Adipose tissue (tissue), 3 donors: ENCODE data around the gene CCDC73. TPM values are rescaled to one million over a fixed set of nuclear protein-coding genes. Genes with fewer than 3 reads are reported as not detected.
"Not testable (repeated sequence)": the region's sequence is repeated elsewhere in the genome, so short reads cannot be mapped to it uniquely, and the experiment has no call there.

Experiments used
- H3K27ac ChIP-seq: one replicate; pipeline ENCODE4 v1.5.1; 2013; ENCODE audit warnings: low read depth, low read length
- WGBS, 3 donors: extraction: QIAGEN DNeasy Blood & Tissue Kit; methylation state at CpG; one replicate each; pipeline ENCODE4 v1.1.7; 2013; 5-methylcytosine and 5-hydroxymethylcytosine counted together
- polyA plus RNA-seq, 3 donors: library from polyadenylated mRNA; stranded (reverse); fragments of 200-250 nt; gene quantifications; one replicate each; pipeline ENCODE4 v1.2.3, GENCODE V29; 2013
- donor health status: healthy with polysubstance abuse.
- donor health status: Bipolar disorder and iron deficiency.
- donor health status: healthy.

The CCDC73 gene
- polyA plus RNA-seq, 3 donors, result 0.11 TPM; not detected in 2

DNA sequence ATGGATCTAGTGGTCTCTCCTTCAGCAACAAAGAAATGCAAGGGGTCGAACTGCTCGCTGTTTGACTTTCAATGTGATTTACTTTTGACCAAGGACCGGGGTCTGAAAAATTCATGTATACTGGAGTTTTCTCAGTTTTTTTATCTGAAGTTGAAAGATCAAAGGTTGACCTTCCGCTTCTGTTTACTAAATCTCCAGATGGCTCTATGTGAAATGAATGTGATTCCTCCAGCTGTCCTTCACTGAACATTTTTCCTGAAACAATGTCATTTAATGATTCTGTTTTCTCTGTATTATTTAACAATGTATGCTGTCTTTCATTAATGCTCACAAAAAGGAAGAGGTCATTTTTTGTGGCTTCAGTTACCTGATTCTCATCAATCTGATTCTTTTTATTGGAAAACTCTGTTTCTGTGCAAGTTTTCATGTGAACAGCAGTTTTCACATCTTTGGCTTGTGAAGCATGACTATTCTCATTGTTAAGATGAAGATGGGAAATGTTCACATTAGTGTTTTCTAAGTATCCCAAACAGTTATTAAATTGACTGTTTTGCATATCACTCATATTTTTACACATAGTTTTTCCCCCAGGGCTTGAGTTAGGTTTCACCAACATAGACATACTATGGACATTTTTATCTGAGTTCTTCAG is 180.8 kb downstream of the CCDC73 start:
- 36 to 86% (median 85%) methylated on average over 4 of the region's 4 CpGs for WGBS, 3 donors
- H3K27ac ChIP-seq, result no peak overlapping the region

DNA sequence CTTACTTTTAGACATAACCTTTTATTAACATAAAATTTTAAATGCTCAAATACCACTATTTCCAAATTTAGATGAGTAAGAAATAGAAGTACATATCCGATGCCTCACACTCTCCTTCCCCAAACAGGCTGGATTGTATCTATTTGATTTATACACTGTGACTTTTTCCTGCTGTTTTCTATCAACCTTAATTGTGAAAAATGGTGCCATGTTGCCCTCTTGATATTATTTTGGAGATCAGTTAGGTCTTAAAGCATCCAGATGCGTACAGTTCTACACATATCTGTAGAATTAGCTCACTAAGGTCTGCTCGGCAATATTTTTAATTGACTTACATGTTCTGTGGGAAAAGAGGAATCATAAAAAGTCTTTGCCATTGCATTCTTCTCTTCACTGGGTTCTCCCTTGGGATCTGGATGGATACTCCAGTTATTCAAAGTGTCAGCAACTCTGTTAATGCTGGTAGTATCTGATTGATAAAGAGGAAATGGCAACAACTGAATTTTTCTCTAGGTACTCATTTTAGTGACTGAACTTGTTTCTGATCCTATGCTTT is 183.6 kb downstream of the CCDC73 start:
- H3K27ac ChIP-seq, result no peak overlapping the region
- 79 to 89% (median 79%) methylated on average over 3 of the region's 3 CpGs for WGBS, 3 donors

DNA sequence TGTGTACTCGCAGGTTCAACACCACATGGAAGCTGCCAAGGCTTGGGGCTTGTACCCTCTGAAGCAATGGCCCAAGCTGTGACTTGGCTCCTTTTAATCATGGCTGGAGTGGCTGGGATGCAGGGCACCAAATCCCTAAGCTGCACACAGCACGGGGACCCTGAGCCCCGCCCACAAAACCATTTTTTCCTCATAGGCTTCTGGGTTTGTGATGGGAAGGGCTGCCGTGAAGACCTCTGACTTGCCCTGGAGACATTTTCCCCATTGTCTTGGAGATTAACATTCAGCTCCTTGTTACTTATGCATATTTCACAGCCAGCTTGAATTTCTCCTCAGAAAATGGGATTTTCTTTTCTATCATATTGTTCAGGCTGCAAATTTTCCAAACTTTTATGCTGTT is 185.6 kb downstream of the CCDC73 start:
- not testable (repeated sequence) for H3K27ac ChIP-seq
- 97% methylated on average over 4 of the region's 4 CpGs for WGBS, 3 donors

DNA sequence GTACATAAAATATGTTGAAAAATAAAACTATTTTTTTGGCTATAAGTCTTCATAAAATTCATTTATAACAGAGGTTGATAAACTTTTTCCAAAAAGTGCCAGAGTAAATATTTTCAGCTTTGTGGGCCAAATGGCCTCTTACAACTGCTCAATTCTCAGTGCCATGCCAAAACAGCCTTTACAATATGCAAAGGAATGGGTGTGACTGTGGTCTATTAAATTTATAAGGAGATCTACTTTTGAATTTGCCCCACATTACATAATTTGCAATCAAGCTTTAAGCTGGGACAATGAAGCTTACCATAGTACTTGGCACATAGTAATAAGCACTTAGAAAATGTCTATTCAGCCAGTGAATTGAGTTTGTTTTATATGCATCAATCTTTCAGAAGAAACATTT is 188.2 kb downstream of the CCDC73 start:
- H3K27ac ChIP-seq, result no peak overlapping the region

DNA sequence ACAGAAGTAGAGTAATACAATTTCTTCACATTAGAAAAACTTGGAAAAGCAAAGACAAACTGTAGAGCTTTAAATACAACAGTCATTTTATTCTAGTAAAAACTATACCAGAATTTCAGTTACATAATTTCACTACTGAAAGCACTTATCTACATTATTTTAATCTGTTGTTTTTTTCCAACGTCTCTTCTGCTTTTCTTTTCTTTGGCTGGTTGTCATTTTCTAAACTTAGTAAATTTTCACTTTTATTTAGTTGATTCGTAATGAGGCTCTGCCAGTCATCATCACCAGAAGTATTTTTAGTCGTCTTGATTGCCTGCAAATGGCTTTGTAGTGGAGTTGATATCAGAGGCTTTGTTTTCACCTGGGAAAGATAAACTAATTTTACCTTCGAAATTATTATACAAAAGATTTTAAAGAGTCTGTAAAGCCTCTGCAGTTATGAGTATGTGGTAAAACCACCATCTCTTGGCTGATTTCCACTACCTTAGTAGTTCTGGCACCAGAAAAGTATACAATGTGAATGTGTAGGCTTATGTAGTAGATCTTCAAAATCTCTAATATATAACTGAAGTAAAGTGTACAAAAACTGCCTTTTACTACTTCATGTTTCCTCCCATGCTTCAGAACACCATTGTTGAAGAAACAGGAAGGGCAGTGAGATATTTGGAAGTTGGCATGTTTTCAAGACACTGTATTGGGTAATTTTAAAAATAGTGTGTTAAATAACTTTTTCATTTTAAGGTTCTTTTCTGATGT is 191.6 kb downstream of the CCDC73 start:
- WGBS, 3 donors, result 40 to 68% (median 47%) methylated on average over 4 of the region's 4 CpGs
- H3K27ac ChIP-seq, result no peak overlapping the region

DNA sequence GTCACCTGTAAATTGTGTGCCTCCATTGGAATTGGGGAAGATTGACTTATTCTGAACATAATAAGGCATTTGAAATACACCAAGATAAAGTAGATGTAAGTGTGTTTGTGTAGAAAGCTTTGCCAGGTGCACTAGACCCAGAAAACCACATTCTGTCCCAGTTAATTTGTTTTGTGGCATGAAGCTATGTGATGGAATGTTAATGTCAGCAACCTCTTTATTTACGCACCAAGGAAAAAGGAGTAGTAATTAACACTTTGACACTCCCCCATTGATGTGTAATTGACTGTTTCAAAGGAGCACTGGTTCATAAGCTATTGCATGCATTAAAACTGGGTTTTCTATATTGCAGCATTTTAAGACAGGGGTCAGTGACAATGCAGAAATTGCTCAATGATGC is 196.5 kb downstream of the CCDC73 start:
- WGBS, 3 donors, result 83 to 88% (median 86%) methylated on average over 1 of the region's 1 CpG
- H3K27ac ChIP-seq, result no peak overlapping the region

DNA sequence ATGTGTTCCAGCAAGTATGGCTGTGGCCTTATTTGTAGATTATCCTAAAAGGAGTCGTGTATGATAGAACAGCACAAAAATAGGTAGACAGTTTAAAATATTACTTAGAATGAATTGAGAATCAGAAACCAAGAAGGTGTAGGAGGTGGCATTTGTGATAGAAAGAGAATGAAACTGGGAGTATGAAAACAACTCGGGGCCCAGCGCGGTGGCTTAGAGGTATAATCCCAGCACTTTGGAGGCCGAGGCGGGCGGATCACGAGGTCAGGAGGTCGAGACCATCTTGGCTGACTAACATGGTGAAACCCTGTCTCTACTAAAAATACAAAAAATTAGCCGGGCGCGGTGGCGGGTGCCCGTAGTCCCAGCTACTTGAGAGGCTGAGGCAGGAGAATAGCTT is 198.3 kb downstream of the CCDC73 start:
- 96 to 97% (median 96%) methylated on average over 11 to 14 of the region's 14 CpGs for WGBS, 3 donors
- H3K27ac ChIP-seq, result not testable (repeated sequence)

DNA sequence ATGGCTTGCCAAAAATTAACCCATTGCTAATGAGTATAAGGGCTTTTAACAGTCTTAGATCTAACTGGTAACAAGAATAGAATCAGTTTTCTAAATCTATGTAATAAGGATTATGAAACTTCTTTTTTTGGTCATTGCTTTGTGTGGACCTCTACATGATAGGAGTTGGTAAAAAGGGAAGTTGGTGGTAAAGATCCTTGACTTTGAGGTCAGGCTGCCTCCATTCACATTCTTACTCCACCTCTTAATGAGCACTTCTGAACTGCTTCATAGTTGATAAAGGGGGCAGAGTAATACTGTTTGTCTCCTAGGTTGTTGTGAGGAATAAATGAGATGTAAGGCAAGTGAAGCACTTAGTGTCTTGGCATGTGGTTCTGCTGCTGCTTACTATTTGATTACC is 200.2 kb downstream of the CCDC73 start:
- H3K27ac ChIP-seq, result no peak overlapping the region

DNA sequence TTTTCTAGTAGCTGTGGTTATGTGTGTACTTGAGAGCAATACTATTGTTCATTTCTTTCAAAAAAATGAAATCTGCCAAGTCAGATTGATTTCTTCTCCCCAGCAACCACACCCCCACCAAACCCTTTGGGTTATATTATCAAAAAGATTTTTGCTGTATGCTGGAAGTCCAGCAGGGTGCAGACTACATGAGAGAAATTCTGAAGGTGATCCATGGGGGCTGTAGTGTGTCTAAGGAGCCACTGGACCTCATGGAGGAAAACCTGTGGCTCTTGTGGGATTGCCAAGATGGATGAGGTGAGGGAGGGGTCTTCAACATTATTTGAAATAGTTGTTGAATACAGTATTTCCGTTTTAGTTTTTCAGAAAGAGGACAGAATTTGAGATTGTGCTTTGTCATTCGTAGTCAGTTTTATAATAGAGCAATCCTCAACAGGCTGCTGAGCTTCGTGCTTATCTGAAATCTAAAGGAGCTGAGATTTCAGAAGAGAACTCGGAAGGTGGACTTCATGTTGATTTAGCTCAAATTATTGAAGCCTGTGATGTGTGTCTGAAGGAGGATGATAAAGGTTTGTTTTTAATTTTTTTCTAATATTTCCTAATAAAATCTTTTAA is 207.8 kb downstream of the CCDC73 start:
- no peak overlapping the region for H3K27ac ChIP-seq
- WGBS, 3 donors, result 59 to 72% (median 67%) methylated on average over 4 of the region's 4 CpGs

DNA sequence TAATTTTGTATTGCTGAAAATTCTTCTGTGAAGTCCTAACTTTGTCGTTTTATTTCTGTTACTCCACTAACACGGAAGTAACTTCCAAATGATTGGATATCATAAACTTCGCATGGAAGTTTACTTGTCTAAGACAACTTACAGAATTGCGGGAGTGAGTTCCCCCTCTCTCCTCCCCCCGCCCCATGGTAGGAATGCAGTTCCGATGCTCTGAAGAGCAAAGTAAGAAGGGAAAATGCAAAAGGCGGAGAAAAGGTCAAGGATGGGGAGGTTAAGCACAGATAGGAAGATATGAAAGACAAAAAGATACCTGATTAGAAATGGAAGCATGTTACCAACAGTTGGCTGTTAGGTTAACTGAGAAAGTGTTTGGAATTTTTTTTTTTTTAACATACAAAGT is 209.5 kb downstream of the CCDC73 start:
- 11 to 19% (median 16%) methylated on average over 7 of the region's 7 CpGs for WGBS, 3 donors
- no peak overlapping the region for H3K27ac ChIP-seq

DNA sequence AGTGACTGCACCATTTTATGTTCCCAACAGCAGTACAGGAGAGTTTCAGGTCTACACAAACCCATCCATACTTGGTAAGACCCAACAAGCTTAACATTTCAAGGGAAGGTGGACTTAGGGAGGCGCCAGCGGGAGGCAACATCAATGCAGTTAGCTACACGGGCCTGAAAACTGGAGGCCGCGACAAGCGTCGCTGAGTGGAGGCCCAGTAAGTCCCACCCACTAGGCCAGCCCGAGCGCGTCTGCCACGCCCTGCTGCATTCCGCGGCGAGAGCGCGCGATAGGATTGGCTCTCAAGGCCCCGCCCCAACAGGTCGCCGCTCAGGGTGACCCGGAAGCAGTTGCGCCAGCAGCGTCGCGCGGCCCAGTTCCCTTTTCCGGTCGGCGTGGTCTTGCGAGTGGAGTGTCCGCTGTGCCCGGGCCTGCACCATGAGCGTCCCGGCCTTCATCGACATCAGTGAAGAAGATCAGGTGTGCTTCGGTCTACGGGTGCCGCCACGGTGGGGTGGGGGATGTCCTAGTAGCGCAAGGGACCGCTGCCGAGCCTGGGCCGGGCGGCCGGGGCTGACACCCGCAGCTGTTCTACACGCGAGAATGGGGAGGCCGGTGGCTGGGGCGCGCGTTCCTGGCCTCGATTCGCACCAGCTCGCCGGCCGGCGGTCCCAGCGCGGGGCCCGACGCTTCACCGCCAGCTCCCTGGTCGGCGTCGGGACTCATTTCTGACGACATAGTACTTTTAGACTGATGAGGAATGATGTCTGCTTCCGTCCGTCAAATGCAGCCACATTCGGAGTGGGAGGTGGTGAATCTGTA is 210.8 kb downstream of the CCDC73 start, which contains the start of gene EIF3M:
EIF3M (plus strand) TSS at position 373 of the 813 bp plus-strand sequence; CDS start at position 430, 57 bp downstream.
- 0 to 1% (median 1%) methylated on average over 68 to 70 of the region's 70 CpGs for WGBS, 3 donors
- H3K27ac ChIP-seq, result peak within 1 kb of the TSS; percentile 57

DNA sequence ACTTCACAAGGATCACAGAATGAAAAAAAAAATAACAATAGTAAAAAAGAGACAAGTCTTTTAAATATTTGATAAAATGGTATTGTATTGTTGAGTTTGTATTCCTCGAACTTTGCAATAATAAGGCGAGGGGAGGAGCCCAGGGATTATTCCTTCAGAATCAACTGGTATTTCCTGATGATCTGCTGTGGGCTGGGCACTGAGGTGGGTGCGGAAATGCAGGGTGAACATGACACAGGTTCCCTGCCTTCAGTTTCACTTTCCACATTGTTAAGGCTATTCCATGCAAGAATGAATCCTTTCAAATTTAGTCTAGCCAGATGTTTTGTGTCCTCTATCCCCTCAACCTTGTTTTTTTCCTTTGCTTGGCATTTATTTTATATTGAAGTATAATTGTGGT is 212.9 kb downstream of the CCDC73 start:
- 83 to 96% (median 95%) methylated on average over 3 of the region's 3 CpGs for WGBS, 3 donors
- H3K27ac ChIP-seq, result no peak overlapping the region

DNA sequence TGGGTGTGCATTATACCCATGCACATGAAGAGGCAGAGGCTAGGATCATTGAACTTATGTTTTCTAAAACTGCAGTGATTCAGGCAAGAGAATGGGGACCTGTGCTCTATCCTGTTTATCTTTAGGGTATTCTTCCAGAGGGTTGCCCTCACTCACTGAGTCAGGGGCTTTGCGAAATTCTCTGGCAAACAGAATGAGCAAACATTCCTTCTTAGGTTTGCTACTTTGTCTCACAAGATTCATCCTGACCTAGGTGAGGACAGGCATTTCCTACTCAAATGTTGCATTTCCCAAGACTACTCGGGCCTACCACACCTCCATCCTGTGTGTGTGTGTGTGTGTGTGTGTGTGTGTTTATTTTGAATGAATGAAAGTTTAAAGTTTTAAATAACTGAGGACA is 213.5 kb downstream of the CCDC73 start:
- H3K27ac ChIP-seq, result no peak overlapping the region
- 51 to 72% (median 66%) methylated on average over 2 of the region's 2 CpGs for WGBS, 3 donors

DNA sequence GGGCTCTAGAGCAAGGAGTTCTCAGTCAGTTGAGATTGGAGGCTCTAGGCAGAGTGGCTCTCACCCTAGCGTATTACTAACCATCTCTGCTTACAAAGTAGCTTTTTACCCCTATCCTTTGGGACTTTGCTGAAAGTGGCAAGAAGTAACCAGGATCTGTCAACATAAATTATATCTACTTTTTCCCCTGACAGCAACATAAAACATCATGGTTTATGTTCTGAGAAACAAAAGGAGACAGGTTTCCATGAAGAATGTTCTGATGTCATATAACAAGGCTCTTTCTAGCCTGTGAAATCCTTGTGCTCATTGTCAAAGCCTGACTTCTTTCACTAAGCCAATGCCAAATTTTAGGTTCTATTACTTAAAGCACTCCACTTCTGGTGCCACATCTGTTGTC is 218.0 kb downstream of the CCDC73 start:
- no peak overlapping the region for H3K27ac ChIP-seq
- WGBS, 3 donors, result 81 to 98% (median 96%) methylated on average over 1 of the region's 1 CpG

DNA sequence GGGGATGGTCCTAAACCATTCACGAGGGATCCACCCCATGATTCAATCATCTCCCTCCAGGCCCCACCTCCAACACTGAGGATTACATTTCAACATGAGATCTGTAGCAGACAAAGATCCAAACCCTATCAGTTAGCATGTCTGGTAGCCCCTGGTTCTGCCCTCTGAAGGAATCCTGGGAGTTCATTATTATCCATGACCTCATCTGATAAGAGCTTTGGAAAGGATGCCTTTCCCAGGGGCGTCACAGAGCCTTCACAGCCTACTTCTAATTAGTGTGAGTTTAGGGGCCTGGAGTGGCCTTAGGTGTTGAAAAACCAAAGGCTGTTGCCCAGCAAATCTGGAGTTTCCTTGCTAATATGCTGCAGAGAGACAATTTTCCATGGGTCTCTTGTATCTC is 219.4 kb downstream of the CCDC73 start:
- H3K27ac ChIP-seq, result no peak overlapping the region
- WGBS, 3 donors, result 60 to 72% (median 60%) methylated on average over 2 of the region's 2 CpGs

DNA sequence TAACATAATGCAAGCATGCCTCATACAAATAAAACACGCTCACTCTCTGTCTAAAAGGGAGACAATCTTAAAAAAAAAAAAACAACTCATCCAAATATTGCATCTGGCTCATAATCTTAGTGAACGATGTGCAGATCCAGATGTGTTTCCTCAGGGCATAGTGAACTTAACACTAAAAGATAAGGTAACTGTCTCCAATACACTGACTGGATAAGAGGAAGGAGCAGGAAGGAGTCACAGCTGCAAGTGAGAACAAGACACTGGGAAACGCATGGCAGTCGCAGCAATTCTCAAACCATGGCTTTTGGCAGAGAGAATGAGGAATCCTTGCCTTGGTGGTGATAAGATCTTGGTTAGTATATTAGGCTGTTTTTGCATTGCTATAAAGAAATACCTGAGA is 220.0 kb downstream of the CCDC73 start:
- 74 to 81% (median 75%) methylated on average over 4 of the region's 4 CpGs for WGBS, 3 donors
- no peak overlapping the region for H3K27ac ChIP-seq

DNA sequence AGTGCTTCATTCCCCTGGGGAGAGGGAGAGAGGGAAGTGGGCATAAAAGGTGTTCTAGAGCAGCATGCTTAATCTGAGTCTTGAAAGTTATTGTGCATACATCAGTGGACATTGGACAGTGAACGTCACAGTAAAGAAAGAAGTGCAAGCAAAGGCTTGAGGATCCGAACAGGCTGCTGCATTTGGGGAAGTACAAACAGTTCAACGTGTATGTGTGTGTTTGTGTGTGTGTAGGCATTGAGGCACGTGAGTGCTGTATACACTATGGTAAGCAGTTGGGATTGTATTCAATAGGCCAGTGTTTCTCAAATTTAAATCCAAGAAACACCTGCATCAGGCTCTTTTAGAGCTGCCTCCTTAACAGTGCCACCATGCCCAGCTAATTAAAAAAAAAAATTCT is 221.2 kb downstream of the CCDC73 start:
- no peak overlapping the region for H3K27ac ChIP-seq
- 50 to 69% (median 64%) methylated on average over 4 of the region's 4 CpGs for WGBS, 3 donors

DNA sequence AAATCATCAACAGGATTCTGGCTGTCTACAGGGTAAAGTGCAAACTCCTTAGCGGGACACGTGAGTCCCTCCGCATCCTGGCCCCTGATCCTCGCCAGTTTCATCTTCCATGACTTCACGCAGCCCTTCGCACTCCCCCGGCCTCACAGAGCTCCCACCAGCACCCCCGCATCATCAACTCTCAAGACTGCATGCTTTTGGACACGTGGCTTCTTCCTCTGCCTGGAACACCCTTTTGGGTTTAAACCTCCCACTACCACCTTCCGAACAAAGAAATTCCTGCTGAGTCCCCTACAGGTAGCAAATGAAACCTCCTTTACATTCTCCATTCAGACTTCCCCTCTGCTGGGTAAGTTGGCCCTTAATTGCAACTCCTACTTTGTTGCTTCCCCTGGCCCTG is 223.4 kb downstream of the CCDC73 start:
- H3K27ac ChIP-seq, result no peak overlapping the region
- 48 to 62% (median 58%) methylated on average over 10 of the region's 10 CpGs for WGBS, 3 donors
